Activated CD4-positive, alpha-beta T cell treated with anti-CD3 and anti-CD28 coated beads, Interleukin-2, amount 50 U/mL, for 1 hour (primary cell): Measurements from ENCODE around the gene TNPO1.

Experiments used
- DNase-seq: peaks from one replicate; pipeline ENCODE4 v3.0.0-alpha.2; 2020

TNPO1 gene

GRCh38 chr5:72937517-72938061, 121.1 kb downstream of the TNPO1 start:
- no peak for DNase-seq

GRCh38 chr5:72938206-72938605, 121.7 kb downstream of the TNPO1 start:
- DNase-seq: no peak

GRCh38 chr5:72940082-72940481, 123.6 kb downstream of the TNPO1 start:
- DNase-seq: no peak

DNA sequence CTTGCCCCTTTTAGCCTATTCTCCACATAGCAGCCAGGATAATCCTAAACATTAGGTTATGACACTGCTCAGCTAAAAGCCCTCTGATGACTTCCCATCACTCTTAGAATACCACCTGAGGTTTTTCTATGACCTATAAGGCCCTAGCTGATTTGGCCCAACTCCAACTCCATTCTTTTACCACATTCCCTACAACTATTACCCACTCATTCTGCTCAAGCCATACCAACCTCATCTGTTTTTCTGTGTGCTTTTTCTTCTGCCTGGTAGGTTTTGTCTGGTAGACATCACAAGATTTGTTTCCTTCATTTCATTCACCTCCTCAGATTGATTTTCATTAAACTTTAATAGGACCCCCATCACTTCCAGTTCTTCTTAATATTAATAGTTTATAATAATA, 126.8 kb downstream of the TNPO1 start:
- no peak for DNase-seq

GRCh38 chr5:72947498-72947897, 131.0 kb downstream of the TNPO1 start:
- DNase-seq: no peak

- DNase-seq: no peak
Measured at GRCh38 chr5:72949481-72949880, 133.0 kb downstream of the TNPO1 start.

GRCh38 chr5:72951671-72952468, 135.4 kb downstream of the TNPO1 start:
- no peak for DNase-seq

- DNase-seq: no peak
Measured at GRCh38 chr5:72954389-72954788, 137.9 kb downstream of the TNPO1 start.

- no peak for DNase-seq
Measured at GRCh38 chr5:72955143-72955767, 138.8 kb downstream of the TNPO1 start.

- peak; percentile 97 for DNase-seq
Measured at GRCh38 chr5:72955768-72956323, 139.4 kb downstream of the TNPO1 start, which contains the start of gene FCHO2. Gene FCHO2 (plus strand): TSS chr5:72956041. CDS start chr5:72956097, 56 bp downstream.

- peak; percentile 16 for DNase-seq
Measured at GRCh38 chr5:72956324-72957140, 140.1 kb downstream of the TNPO1 start.

DNA sequence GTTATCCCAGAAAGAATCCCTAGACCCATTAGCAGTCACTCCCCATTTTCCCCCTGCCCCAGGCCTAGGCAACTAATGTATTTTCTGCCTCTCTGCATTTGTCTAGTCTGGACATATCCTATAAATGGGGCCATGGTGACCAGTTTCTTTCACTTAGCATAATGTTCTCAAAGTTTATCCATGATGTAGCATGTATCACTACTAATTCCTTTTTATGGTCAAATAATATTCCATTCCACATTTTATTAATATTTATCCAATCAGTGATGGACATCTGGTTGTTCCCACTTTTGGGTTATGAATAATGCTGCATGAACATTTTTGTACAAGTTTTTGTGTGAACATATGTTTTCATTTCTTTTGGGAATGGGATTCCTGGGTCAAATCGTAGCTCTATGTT, 140.9 kb downstream of the TNPO1 start:
- no peak for DNase-seq

GRCh38 chr5:72959257-72959656, 142.8 kb downstream of the TNPO1 start:
- no peak for DNase-seq
